Immature natural killer cell (primary cell): ENCODE data around the gene OSBPL3. TPM values are rescaled to one million over a fixed set of nuclear protein-coding genes. Genes with fewer than 3 reads are reported as not detected.

ENCODE experiments used
- DNase-seq, 3 donors: peaks; one replicate each; pipeline ENCODE4 v3.0.0; 2022; ENCODE audit warnings: mixed read lengths in 1 of 3
- H3K27ac Mint-ChIP-seq, 6 donors: one replicate each; pipeline ENCODE4 v1.8.0; 2020; ENCODE audit warnings: mixed read lengths in 6 of 6, mild to moderate bottlenecking in 5 of 6, inconsistent platforms in 4 of 6, moderate library complexity in 3 of 6
- H3K27me3 Mint-ChIP-seq, 3 donors: one replicate each; pipeline ENCODE4 v1.8.0; 2020 to 2021; ENCODE audit warnings: low read depth in 3 of 3, mild to moderate bottlenecking in 3 of 3, mixed read lengths in 3 of 3, moderate library complexity in 3 of 3, inconsistent platforms in 1 of 3
- H3K36me3 Mint-ChIP-seq, 3 donors: one replicate each; pipeline ENCODE4 v1.8.0; 2020; ENCODE audit warnings: mixed read lengths in 3 of 3, inconsistent platforms in 2 of 3, mild to moderate bottlenecking in 2 of 3
- H3K4me1 Mint-ChIP-seq, 2 donors: one replicate each; pipeline ENCODE4 v1.8.0; 2020; ENCODE audit warnings: inconsistent platforms in 2 of 2, mild to moderate bottlenecking in 2 of 2, mixed read lengths in 2 of 2, moderate library complexity in 1 of 2
- H3K4me3 Mint-ChIP-seq, 5 donors: one replicate each; pipeline ENCODE4 v1.8.0; 2020; ENCODE audit warnings: mild to moderate bottlenecking in 5 of 5, mixed read lengths in 5 of 5, inconsistent platforms in 3 of 5, moderate library complexity in 3 of 5
- H3K9me3 Mint-ChIP-seq, 6 donors: one replicate each; pipeline ENCODE4 v1.8.0; 2020; ENCODE audit warnings: mild to moderate bottlenecking in 6 of 6, mixed read lengths in 6 of 6, inconsistent platforms in 4 of 6, moderate library complexity in 3 of 6
- polyA plus RNA-seq, 3 donors: library from polyadenylated mRNA; unstranded; fragments of 300-500 nt; fragmentation: Illumina TruSeq; gene quantifications; one replicate each; pipeline ENCODE4 v1.2.3, GENCODE V29; 2021

The OSBPL3 gene
- polyA plus RNA-seq, 3 donors from 2014 or later: 6.4 to 20.0 (median 8.5) TPM

DNA sequence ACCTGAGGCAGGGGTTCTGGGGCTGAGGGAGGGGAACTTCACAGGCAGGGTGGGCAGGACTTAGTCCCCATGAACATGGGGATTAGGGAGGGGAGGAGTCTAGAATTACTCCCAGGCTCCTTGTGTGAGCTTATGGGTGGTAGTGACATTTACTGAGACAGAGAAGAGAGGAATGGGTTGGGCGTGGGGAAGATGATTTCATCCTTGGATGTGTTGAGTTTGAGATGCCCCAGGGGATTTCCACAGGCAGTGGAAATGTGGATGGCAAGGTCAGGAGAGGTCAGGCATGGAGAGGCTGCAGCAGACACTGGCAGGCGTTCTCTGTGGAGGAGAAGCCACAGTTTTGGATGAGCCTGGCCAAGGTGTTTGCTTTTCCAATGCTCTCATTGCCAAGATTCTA is 196.3 kb downstream of the OSBPL3 start:
- H3K4me3 Mint-ChIP-seq: no peak overlapping the region
- peaks cover 7 to 24% (median 12%) of the 10 kb centered on the region in 3 donors for H3K36me3 Mint-ChIP-seq
- H3K27me3 Mint-ChIP-seq: peaks cover 0 to 5% (median 0%) of the 10 kb centered on the region in 3 donors
- no peaks in the 10 kb centered on the region for H3K9me3 Mint-ChIP-seq
- no peak for DNase-seq
- no peak overlapping the region for H3K27ac Mint-ChIP-seq
- H3K4me1 Mint-ChIP-seq: no peaks in the 10 kb centered on the region

DNA sequence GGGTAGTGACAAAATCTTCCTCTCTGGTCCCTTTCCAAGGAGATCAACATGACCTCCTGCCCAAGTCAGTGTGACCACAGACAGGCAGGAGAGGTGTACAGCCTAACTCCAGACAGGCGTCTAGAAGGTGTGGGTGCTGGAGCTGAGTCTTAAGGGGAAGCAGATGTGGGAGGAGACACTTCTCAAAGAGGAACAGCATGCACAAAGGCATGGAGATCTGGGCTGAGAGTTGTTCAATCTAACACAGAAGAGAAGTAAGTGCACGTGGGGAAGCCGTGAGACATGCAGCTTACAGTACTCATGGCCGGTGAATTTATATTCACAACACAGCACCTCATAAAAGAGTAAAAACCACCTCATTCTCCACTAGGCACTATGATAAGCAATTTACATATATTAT is 198.9 kb downstream of the OSBPL3 start:
- DNase-seq: no peak
- Mint-ChIP-seq H3K4me1 (no peaks in the 10 kb centered on the region), H3K4me3 (no peak overlapping the region), H3K36me3 (peaks cover 7 to 24% (median 12%) of the 10 kb centered on the region in 3 donors), H3K9me3 (no peaks in the 10 kb centered on the region), H3K27me3 (peaks cover 0 to 5% (median 0%) of the 10 kb centered on the region in 3 donors), H3K27ac (no peak overlapping the region)

DNA sequence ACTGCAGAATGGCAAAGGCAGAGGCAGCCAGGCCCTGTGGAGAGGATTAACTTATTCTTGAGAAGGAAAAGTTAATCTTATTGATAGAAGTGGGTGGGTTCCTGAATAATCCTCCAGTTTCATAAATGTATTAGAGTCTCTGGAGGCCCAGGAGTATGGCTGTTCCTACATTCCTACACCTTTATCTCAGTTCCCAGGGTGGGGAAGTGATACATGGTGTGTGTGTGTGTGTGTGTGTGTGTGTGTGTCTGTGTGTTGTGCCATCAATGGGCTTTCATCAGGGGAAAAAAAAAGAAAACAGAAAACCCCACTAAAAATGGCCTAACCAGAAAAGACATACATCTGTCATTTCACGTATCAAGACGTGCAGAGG is 200.7 kb downstream of the OSBPL3 start:
- no peak overlapping the region for H3K27ac Mint-ChIP-seq
- no peaks in the 10 kb centered on the region for H3K4me1 Mint-ChIP-seq
- peaks cover 0 to 5% (median 3%) of the 10 kb centered on the region in 3 donors for H3K27me3 Mint-ChIP-seq
- H3K36me3 Mint-ChIP-seq: peaks cover 7 to 24% (median 12%) of the 10 kb centered on the region in 3 donors
- H3K9me3 Mint-ChIP-seq: no peaks in the 10 kb centered on the region
- no peak for DNase-seq
- no peak overlapping the region for H3K4me3 Mint-ChIP-seq

DNA sequence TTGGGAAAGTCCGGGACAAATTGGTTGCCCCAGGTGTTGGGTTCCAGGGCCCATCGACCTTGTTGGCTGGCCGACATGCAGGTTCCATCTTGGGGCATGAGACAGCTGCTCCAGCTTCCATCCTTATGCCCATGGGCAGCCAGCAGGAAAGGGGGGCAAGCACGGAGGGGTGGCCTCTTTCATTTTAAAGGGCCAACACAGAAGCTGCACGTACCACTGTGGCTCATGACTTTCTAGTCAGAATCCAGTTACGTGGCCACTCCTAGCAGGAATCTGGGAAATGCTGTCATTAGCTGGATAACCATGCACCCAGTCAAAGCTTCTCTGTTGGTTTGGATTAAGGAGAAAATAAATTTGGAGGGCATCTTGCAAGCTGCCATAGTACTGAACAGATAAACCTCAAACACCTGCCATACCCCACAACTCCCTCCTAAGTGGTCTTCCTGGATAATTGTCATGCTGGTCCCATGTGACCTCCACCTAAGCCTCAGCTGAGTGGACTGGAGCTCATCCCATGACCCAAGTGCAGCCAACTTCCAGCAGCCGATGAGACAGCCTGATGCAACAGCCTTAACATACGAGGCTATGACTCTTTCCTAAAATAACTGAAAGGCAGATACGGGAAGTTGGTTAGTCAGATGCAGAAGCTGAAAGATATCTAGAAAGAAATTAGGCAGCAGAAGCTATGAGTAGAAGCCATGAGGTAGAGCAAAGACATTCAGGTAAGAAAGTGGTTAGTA is 201.3 kb downstream of the OSBPL3 start:
- Mint-ChIP-seq H3K4me1 (no peaks in the 10 kb centered on the region), H3K27me3 (peaks cover 0 to 5% (median 3%) of the 10 kb centered on the region in 3 donors), H3K27ac (no peak overlapping the region)

GRCh38 chr7:24777806-24778205 is 202.2 kb downstream of the OSBPL3 start:
- H3K4me1 Mint-ChIP-seq: no peaks in the 10 kb centered on the region
- H3K36me3 Mint-ChIP-seq: peaks cover 0 to 12% (median 5%) of the 10 kb centered on the region in 3 donors
- DNase-seq: no peak
- H3K9me3 Mint-ChIP-seq: no peaks in the 10 kb centered on the region
- no peak overlapping the region for H3K4me3 Mint-ChIP-seq
- H3K27me3 Mint-ChIP-seq: peaks cover 0 to 5% (median 3%) of the 10 kb centered on the region in 3 donors
- no peak overlapping the region for H3K27ac Mint-ChIP-seq

More for the DNA sequence above, 201.3 kb downstream of the OSBPL3 start:
- Mint-ChIP-seq H3K36me3 (peaks cover 5 to 20% (median 9%) of the 10 kb centered on the region in 3 donors), H3K4me3 (no peak overlapping the region), H3K9me3 (no peaks in the 10 kb centered on the region)
- no peak for DNase-seq

- no peaks in the 10 kb centered on the region for H3K9me3 Mint-ChIP-seq
- no peaks in the 10 kb centered on the region for H3K4me1 Mint-ChIP-seq
- DNase-seq: no peak
- peaks cover 0 to 10% (median 2%) of the 10 kb centered on the region in 3 donors for H3K27me3 Mint-ChIP-seq
- peaks cover 3 to 9% (median 4%) of the 10 kb centered on the region in 3 donors for H3K36me3 Mint-ChIP-seq
- H3K27ac Mint-ChIP-seq: no peak overlapping the region
- no peak overlapping the region for H3K4me3 Mint-ChIP-seq
Observed at GRCh38 chr7:24773646-24774045, 206.3 kb downstream of the OSBPL3 start.

- no peaks in the 10 kb centered on the region for H3K9me3 Mint-ChIP-seq
- H3K36me3 Mint-ChIP-seq: peaks cover 4 to 9% (median 6%) of the 10 kb centered on the region in 3 donors
- peaks cover 2 to 11% (median 3%) of the 10 kb centered on the region in 3 donors for H3K27me3 Mint-ChIP-seq
- H3K4me1 Mint-ChIP-seq: no peaks in the 10 kb centered on the region
- no peak for DNase-seq
- no peak overlapping the region for H3K27ac Mint-ChIP-seq
- no peak overlapping the region for H3K4me3 Mint-ChIP-seq
Observed at GRCh38 chr7:24769851-24770250, 210.1 kb downstream of the OSBPL3 start.

DNA sequence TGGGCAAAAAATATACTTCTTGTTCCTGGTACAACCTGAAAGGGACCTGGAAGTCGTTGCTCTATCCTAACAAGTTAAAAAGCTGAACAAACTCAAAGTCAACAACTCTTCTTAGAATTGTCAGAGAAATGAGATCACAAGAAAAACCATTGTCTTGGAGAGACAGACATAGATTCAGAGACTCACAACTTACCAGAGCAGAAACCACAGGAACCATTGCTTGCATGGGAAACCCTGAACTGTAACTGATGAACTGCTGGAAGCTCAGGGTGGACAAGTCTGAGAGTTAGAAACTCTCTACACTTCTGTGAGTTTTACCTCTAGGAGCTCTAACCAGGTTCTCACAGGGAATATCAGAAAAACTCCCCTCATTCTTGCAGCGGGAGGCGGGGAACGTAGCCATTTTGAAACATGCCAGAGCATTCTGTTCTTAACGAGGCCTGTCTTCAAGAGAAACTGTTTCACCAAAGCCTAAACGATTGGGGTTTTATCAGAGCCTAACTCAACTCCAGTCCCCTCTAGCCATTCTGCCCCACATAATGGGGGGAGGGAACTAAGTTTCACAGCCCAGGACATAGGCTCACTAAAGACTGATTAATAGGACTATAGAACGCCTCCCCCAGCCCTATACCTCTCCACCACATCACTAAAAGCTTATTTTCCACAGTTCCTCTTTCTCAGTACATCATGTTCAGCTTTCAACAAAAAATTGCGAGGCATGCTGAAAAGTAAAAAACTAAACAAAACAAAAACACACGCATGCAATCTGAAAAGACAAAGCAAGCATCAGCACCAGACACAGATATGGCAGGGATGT is 210.8 kb downstream of the OSBPL3 start:
- DNase-seq: no peak
- Mint-ChIP-seq H3K27me3 (peaks cover 2 to 10% (median 4%) of the 10 kb centered on the region in 3 donors), H3K4me1 (no peaks in the 10 kb centered on the region), H3K4me3 (no peak overlapping the region), H3K9me3 (no peaks in the 10 kb centered on the region), H3K27ac (no peak overlapping the region), H3K36me3 (peaks cover 4 to 9% (median 6%) of the 10 kb centered on the region in 3 donors)

GRCh38 chr7:24767878-24768569 is 212.0 kb downstream of the OSBPL3 start:
- Mint-ChIP-seq H3K9me3 (no peaks in the 10 kb centered on the region), H3K27me3 (peaks cover 2 to 10% (median 7%) of the 10 kb centered on the region in 3 donors), H3K27ac (no peak overlapping the region), H3K4me1 (no peaks in the 10 kb centered on the region), H3K4me3 (no peak overlapping the region), H3K36me3 (peaks cover 4 to 9% (median 6%) of the 10 kb centered on the region in 3 donors)
- DNase-seq: no peak

- DNase-seq: no peak
- peaks cover 0 to 3% (median 1%) of the 10 kb centered on the region in 3 donors for H3K36me3 Mint-ChIP-seq
- no peak overlapping the region for H3K27ac Mint-ChIP-seq
- no peaks in the 10 kb centered on the region for H3K9me3 Mint-ChIP-seq
- H3K4me3 Mint-ChIP-seq: no peak overlapping the region
- H3K4me1 Mint-ChIP-seq: no peaks in the 10 kb centered on the region
- peaks cover 2 to 7% (median 4%) of the 10 kb centered on the region in 3 donors for H3K27me3 Mint-ChIP-seq
Observed at GRCh38 chr7:24764972-24765744, 214.8 kb downstream of the OSBPL3 start.

DNA sequence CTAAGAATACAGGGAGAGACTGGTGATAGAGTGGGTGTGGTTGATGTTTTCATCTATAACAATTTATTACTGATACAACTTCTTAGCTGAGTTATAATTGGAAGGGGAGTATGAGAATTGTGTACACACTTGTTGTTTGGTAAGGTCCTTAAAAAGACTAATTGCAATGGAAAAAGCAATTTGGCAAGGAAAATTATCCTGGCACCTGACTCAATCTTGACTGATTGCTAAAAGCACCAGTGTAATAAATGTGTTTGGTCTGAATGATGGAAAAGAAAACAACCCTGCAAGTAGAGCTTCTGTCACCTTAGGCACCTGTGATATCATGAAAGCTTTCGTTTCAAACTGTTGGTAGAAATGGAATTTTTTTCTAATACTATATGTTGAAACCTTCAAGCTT is 216.0 kb downstream of the OSBPL3 start:
- Mint-ChIP-seq H3K4me1 (no peaks in the 10 kb centered on the region), H3K4me3 (no peak overlapping the region), H3K27ac (no peak overlapping the region), H3K27me3 (peaks cover 2 to 7% (median 5%) of the 10 kb centered on the region in 3 donors), H3K9me3 (no peaks in the 10 kb centered on the region), H3K36me3 (peaks cover 0 to 3% (median 0%) of the 10 kb centered on the region in 3 donors)
- DNase-seq: no peak

- peaks cover 2 to 9% (median 5%) of the 10 kb centered on the region in 3 donors for H3K27me3 Mint-ChIP-seq
- H3K4me1 Mint-ChIP-seq: no peaks in the 10 kb centered on the region
- no peak for DNase-seq
- no peak overlapping the region for H3K4me3 Mint-ChIP-seq
- H3K27ac Mint-ChIP-seq: no peak overlapping the region
- no peaks in the 10 kb centered on the region for H3K9me3 Mint-ChIP-seq
- peaks cover 0 to 3% (median 0%) of the 10 kb centered on the region in 3 donors for H3K36me3 Mint-ChIP-seq
Observed at GRCh38 chr7:24763303-24763901, 216.6 kb downstream of the OSBPL3 start.

GRCh38 chr7:24762771-24763170 is 217.2 kb downstream of the OSBPL3 start:
- H3K4me3 Mint-ChIP-seq: no peak overlapping the region
- H3K9me3 Mint-ChIP-seq: no peaks in the 10 kb centered on the region
- DNase-seq: no peak
- peaks cover 0 to 3% (median 0%) of the 10 kb centered on the region in 3 donors for H3K36me3 Mint-ChIP-seq
- peaks cover 2 to 11% (median 7%) of the 10 kb centered on the region in 3 donors for H3K27me3 Mint-ChIP-seq
- no peak overlapping the region for H3K27ac Mint-ChIP-seq
- H3K4me1 Mint-ChIP-seq: peaks cover 1 to 4% of the 10 kb centered on the region in 2 donors
